Smooth muscle cell (in vitro differentiated cells): ENCODE results near the gene SYPL2. TPM values are rescaled to one million over a fixed set of nuclear protein-coding genes. Genes with fewer than 3 reads are reported as not detected.
"Not testable (repeated sequence)": the region's sequence is repeated elsewhere in the genome, so short reads cannot be mapped to it uniquely, and the experiment has no call there.

Experiments used
- DNase-seq: peaks from one replicate; lab custom pipeline; 2025; ENCODE audit not compliant: unreplicated experiment; lab: John Stamatoyannopoulos, UW
- H2AFZ ChIP-seq: fragments of 200-600 bp; sonication (generic); 2 replicates; pipeline ENCODE4 v1.6.0; 2016; ENCODE audit warnings: antibody characterized with exemption, low read depth, mild to moderate bottlenecking
- H3F3A ChIP-seq: fragments of 200-600 bp; sonication (generic); 2 replicates; pipeline ENCODE4 v1.6.0; 2017; ENCODE audit warnings: antibody characterized with exemption, low read depth
- H3K27ac ChIP-seq: fragments of 200-600 bp; sonication (generic); 2 replicates; pipeline ENCODE4 v1.5.1; 2016; ENCODE audit warnings: low read depth, mild to moderate bottlenecking
- H3K27me3 ChIP-seq: fragments of 200-600 bp; sonication (generic); 2 replicates; pipeline ENCODE4 v1.6.1; 2016; ENCODE audit warnings: low read depth, mild to moderate bottlenecking
- H3K36me3 ChIP-seq: fragments of 200-600 bp; sonication (generic); 2 replicates; pipeline ENCODE4 v1.5.1; 2016; ENCODE audit warnings: low read depth
- H3K4me1 ChIP-seq: fragments of 200-600 bp; sonication (generic); 2 replicates; pipeline ENCODE4 v1.5.1; 2016; ENCODE audit warnings: low read depth
- H3K4me2 ChIP-seq: fragments of 200-600 bp; sonication (generic); 2 replicates; pipeline ENCODE4 v1.6.0; 2016; ENCODE audit warnings: mild to moderate bottlenecking
- H3K4me3 ChIP-seq: fragments of 200-600 bp; sonication (generic); 2 replicates; pipeline ENCODE4 v1.5.1; 2016; ENCODE audit warnings: mild to moderate bottlenecking
- H3K79me2 ChIP-seq: fragments of 200-600 bp; sonication (generic); 2 replicates; pipeline ENCODE4 v1.6.0; 2016; ENCODE audit warnings: low read depth, mild to moderate bottlenecking
- H3K9ac ChIP-seq: fragments of 200-600 bp; sonication (generic); 2 replicates; pipeline ENCODE4 v1.6.0; 2016; ENCODE audit warnings: low read depth
- H3K9me3 ChIP-seq: fragments of 200-600 bp; sonication (generic); replicated peaks from 2 replicates; pipeline ENCODE4 v1.5.1; 2016; ENCODE audit warnings: low read depth
- H4K20me1 ChIP-seq: fragments of 200-600 bp; sonication (generic); 2 replicates; pipeline ENCODE4 v1.6.0; 2016; ENCODE audit warnings: low read depth
- CTCF ChIP-seq: fragments of 200-600 bp; sonication (generic); IDR thresholded peaks from 2 replicates; pipeline ENCODE4 v1.5.1; 2017; ENCODE audit warnings: borderline replicate concordance, mild to moderate bottlenecking, antibody characterized with exemption; ENCODE audit not compliant: insufficient read depth, poor library complexity, severe bottlenecking
- WGBS: methylation state at CpG from one replicate; pipeline ENCODE4 v1.1.7; 2016; ENCODE audit warnings: low lambda C conversion rate; 5-methylcytosine and 5-hydroxymethylcytosine counted together
- polyA plus RNA-seq: library from polyadenylated mRNA; unstranded; fragments of >200 nt; fragmentation: Nextera tagmentation; extraction: Ambion mirVana; gene quantifications from 2 replicates; pipeline ENCODE4 v1.2.1, GENCODE V29; 2016
- total RNA-seq: library from RNA; depleted of rRNA; stranded (reverse); fragments of >200 nt; gene quantifications from 2 replicates; pipeline ENCODE4 v1.2.3, GENCODE V29; 2014

The SYPL2 gene
- total and polyA plus RNA-seq, 2 experiments from 2014 or later, result not detected

GRCh38 chr1:109444346-109444745, 22.0 kb upstream of the SYPL2 start:
- no peak for DNase-seq
- no peak overlapping the region for H3K4me3 ChIP-seq
- H3K9me3 ChIP-seq, result no peaks in the 10 kb centered on the region

GRCh38 chr1:109445949-109446695, 20.2 kb upstream of the SYPL2 start:
- WGBS, result 66% methylated on average over 11 of the region's 11 CpGs
- not testable (repeated sequence) for H3K27ac ChIP-seq, H3K4me2 ChIP-seq, H4K20me1 ChIP-seq, H3K27me3 ChIP-seq, H3K9me3 ChIP-seq, H3K9ac ChIP-seq, H3K4me3 ChIP-seq, H3K79me2 ChIP-seq, DNase-seq, H3K4me1 ChIP-seq, H3K36me3 ChIP-seq, H2AFZ ChIP-seq, H3F3A ChIP-seq

More at GRCh38 chr1:109444346-109444745, 22.0 kb upstream of the SYPL2 start:
- H2AFZ ChIP-seq, result no peak overlapping the region
- H3K27me3 ChIP-seq, result peaks cover 7% of the 10 kb centered on the region
- no peaks in the 10 kb centered on the region for H3K36me3 ChIP-seq
- H4K20me1 ChIP-seq, result no peaks in the 10 kb centered on the region
- no peaks in the 10 kb centered on the region for H3K79me2 ChIP-seq
- H3K4me1 ChIP-seq, result no peaks in the 10 kb centered on the region
- no peaks in the 10 kb centered on the region for H3F3A ChIP-seq
- TF ChIP-seq CTCF, result no peak
- WGBS, result 81% methylated on average over 1 of the region's 1 CpG
- no peak overlapping the region for H3K27ac ChIP-seq
- H3K9ac ChIP-seq, result no peak overlapping the region
- H3K4me2 ChIP-seq, result no peak overlapping the region

- H3K27ac ChIP-seq, result no peak overlapping the region
- no peaks in the 10 kb centered on the region for H3K9me3 ChIP-seq
- H3K27me3 ChIP-seq, result peaks cover 7% of the 10 kb centered on the region
- DNase-seq, result no peak
- no peaks in the 10 kb centered on the region for H3K36me3 ChIP-seq
- no peak overlapping the region for H3K4me3 ChIP-seq
- no peak for TF ChIP-seq CTCF
- H3K9ac ChIP-seq, result no peak overlapping the region
- no peak overlapping the region for H3K4me2 ChIP-seq
- H3K4me1 ChIP-seq, result no peaks in the 10 kb centered on the region
- no peaks in the 10 kb centered on the region for H3K79me2 ChIP-seq
- no peak overlapping the region for H2AFZ ChIP-seq
- no peaks in the 10 kb centered on the region for H4K20me1 ChIP-seq
- 87% methylated on average over 4 of the region's 4 CpGs for WGBS
- H3F3A ChIP-seq, result no peaks in the 10 kb centered on the region
These were observed 18.8 kb upstream of the SYPL2 start for GRCh38 chr1:109447524-109447923.

GRCh38 chr1:109454497-109455133, 11.7 kb upstream of the SYPL2 start:
- no peaks in the 10 kb centered on the region for H3K36me3 ChIP-seq
- TF ChIP-seq CTCF, result no peak

More at GRCh38 chr1:109454497-109455133, 11.7 kb upstream of the SYPL2 start:
- Histone ChIP-seq H3F3A (no peaks in the 10 kb centered on the region), H3K4me3 (no peak overlapping the region), H3K9me3 (peaks cover 4% of the 10 kb centered on the region), H4K20me1 (no peaks in the 10 kb centered on the region), H3K27me3 (no peaks in the 10 kb centered on the region), H3K9ac (no peak overlapping the region), H3K4me1 (no peaks in the 10 kb centered on the region), H3K27ac (no peak overlapping the region), H2AFZ (no peak overlapping the region), H3K79me2 (no peaks in the 10 kb centered on the region), H3K4me2 (no peak overlapping the region)
- no peak for DNase-seq
- WGBS, result 85% methylated on average over 1 of the region's 1 CpG
